Cardiac septum (tissue), 1 donor: Measurements from ENCODE around the gene PPEF1. TPM values are rescaled to one million over a fixed set of nuclear protein-coding genes. Genes with fewer than 3 reads are reported as not detected.
"Not testable (repeated sequence)": the region's sequence is repeated elsewhere in the genome, so short reads cannot be mapped to it uniquely, and the experiment has no call there.

Experiments used
- DNase-seq: peaks from one replicate; pipeline ENCODE4 v3.0.0-alpha.2; 2020; ENCODE audit warnings: low spot score
- intact Hi-C: fragments of 100-400 bp; cut with DNase I; formaldehyde crosslinking; loops from one replicate; pipeline ENCODE4 v1.14.0; 2022
- total RNA-seq: library from RNA; stranded (reverse); fragmentation: NEBNext Ultra II Directional; extraction: Animal tissue kit (Norgen Biotek cat#: 25700); gene quantifications from one replicate; pipeline ENCODE4 v1.2.1, GENCODE V29; 2021
- donor health status: DM: no; HTN: no; CAD: no.

PPEF1 gene
- total RNA-seq, 1 donor from 2014 or later, result 0.19 TPM

DNA sequence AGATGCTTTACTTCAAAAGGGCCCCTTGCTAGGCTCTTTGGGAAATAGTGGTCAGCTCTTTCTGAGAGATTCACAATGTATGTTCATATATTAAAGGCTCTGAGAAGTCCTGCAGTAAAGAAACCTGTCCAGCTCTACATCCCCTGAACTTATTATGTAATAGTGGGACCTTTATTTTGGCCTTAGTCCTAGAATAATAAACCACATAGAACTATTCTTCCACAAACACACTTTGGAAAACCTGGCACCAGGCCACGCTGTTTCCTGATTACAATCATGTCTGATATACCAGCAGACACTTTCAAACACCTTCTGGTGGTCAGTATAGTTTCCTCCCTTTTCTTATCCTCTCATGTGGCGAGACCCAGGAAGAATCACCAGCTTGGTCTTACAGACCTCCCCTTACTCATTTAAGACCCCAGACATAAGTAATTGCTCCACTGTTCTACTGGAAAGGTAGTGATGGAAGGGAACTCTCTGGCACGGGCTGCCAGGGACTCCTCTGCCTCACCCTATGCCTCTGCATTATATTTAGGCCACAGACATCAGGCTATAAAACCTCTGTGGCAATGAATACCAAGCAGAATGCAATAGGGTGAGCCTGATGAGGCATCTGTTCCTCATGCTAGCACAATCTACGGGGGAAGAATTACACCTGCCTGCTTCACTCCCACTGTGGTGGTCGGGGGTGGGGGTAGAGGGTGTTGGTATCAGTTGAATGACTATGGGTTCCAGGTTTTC lies 5.7 kb upstream of the PPEF1 start:
- intact Hi-C loops, result no loop called here
- DNase-seq, result no peak

DNA sequence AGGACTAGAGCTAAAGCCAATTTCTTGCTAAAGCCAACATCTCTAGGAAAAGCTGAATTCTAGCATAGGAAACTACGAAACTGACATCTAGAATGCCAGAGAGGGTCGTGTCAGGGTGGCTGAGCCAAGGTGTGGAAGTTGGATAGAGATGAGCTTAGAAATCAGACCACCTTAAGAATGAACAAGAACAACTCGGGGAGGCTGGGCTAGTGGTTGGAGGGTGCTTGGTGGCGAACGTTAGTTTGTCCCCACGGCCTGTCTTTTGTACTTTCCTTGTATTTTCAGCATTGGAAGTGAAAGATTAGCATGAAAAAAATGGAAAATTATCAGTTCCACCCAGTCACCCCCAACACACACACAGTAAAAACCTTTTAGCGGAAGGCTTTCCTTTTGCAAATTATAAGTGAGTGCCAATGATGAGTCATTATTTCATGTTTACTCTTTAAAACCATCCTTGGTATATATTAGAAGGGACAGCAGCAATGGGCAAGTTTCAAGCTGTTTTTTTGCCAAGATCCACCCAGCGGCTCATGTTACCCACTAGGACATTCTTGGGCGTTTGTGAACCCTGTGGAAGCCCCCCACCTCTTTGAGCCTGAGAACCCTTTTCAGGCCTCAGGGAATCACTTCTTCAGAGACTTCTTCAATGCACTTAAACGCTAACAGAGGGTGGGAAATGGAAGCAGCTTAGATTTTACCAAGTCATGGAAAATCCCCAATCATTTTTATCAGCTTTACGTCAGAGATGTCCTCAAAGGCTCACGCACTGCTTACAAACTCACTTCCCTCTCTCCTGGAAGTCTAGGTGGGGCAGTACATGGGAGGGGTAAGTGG lies 4.9 kb upstream of the PPEF1 start:
- intact Hi-C loops, result no loop called here
- no peak for DNase-seq

DNA sequence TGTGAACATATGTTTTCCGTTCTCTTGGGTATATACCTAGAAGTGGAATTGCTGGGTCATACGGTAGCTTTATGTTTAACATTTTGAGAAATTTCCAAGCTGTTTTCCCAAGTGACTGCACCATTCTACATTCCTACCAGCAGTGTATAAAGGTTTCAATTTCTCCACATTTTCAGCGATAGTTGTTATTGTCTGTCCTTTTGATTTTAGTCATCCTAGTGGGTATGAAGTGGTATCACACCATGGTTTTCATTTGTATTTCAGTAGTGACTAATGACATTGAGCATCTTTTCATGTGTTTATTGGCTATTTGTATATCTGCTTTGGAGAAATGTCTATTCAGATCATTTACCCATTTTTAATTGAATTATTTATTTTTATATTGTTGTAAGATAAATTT lies 2.4 kb downstream of the PPEF1 start:
- intact Hi-C loops, result no loop called here

DNA sequence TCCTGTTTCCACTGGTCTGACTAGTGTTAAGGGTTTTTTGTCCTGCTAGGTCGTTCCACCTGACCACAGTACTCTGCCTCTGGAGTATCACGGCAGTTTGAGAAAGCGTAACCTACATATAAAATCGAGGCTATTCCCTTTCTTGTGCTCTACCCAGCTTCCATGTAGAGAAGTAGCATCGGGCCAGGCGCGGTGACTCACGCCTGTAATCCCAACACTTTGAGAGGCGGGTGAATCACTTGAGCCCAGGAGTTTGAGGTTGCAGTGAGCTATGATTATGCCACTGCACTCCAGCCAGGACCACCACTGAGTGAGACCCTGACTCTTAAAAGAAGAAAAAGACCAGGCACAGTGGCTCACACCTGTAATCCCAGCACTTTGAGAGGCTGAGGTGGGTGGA lies 7.5 kb downstream of the PPEF1 start:
- intact Hi-C loops, result no loop called here

More for the DNA sequence above, 2.4 kb downstream of the PPEF1 start:
- DNase-seq, result no peak

DNA sequence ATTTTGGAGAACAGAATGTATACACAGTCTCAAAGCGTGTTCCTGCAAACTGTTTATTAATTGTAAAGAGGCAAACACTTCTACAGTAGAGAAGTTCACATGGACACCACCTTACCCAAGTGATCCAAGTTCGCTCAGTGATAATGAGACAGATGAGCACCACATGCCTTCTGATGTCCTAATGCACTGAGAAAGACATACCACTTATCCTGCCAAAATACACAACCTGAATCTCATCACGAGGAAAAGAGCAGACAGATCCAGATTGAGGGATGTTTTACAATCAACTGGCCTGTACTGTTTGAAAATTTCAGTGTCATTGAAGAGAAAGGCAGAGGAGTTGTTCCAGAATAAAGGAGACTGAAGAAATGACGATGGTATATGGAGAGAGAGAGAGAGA lies 12.4 kb downstream of the PPEF1 start:
- no peak for DNase-seq
- intact Hi-C loops, result no loop called here

More for the DNA sequence above, 7.5 kb downstream of the PPEF1 start:
- no peak for DNase-seq

DNA sequence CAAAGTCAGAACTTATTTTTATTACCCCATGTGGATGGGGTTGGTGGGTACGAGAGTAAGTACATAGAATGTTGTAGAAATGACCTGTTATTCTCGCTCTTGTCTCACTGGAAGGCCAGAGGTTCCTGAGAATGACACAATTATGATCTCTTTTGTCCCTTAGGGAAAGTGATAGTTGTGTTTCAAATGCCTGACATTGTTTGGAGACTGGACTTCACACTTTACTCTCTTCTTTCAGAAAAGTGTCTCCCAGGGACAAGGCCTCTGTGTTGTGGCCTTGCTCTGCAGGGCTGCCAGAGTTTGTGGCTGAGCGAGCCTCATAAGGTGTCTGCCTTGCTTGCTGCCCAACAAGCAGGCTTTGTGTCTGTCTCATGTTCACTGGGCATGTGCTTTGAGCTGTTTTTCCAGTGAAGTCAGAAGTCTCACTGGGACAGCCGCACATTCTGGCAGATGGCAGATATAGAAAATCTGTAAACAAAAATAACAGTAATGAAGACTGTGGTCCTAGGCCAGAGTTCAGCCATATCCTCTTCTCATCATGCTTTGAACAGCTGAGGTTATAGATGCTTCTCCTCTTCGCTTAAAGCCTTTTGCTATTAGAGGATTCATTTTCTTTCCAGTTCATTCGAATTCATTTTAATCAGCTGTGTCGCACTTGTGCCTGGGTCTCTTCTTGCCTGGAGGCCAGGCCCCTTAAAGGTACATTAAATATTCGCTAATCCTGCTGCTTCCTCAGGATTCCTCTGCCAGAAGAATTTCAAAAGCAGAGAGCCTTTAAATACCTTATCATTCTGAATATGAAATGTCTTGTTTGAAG lies 14.4 kb downstream of the PPEF1 start:
- intact Hi-C loops, result no loop called here
- no peak for DNase-seq

DNA sequence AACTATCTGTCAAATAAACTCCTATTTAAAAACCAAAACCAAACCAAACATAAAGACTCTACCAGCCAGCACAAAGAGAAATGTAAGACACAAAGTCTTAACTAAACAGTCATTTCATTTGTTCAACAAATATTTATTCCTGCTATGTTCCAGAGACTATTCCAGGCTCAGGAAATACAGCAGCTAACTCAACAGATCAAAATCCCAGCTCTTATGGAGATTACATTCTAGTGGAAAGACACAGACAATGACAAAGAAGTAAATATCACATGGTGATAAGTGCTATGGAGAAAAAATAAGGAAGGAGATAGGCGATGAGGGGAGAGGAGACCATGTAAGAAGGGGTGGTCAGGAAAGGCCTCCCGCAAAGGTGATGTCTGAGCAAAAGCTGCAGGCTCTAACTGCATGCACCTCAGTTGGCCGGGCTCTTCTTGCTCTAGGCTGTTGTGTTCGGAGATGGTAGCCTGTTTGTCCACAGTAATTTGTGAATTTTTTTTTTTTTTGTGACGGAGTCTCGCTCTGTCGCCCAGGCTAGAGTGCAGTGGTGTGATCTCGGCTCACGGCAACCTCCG lies 15.1 kb downstream of the PPEF1 start:
- no peak for DNase-seq
- intact Hi-C loops, result no loop called here

DNA sequence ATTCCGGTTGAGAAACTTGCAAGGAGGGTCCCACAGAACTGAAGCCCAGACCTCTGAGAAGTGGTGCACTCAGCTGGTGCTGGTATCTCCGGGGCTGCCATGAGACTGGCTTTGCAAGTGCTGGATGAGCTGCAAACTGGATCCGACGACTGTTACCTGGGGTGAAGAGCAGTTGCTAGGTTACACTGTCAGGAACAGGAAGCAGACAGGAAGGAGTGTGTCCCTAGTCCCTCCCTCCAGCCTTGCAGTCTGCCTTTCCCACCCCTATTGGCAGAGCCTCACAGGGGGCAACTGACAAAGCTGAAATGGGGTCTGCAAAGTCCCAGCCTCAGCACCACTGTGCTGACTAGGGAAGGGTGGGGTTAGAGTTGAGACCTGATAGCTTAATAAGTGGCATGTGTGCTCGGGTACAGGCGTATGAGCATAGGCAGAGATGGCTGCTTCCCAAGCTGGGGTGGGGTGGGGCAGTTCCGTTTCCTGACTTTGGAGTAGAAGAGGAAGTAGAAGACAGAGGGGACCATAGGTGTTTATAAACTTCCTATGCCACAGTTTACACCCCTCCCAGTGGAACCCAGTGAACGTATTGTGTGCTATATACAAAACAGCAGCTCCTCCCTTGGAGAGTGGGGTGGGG lies 18.0 kb downstream of the PPEF1 start:
- no peak for DNase-seq
- intact Hi-C loops, result no loop called here

- DNase-seq, result no peak
- intact Hi-C loops, result no loop called here
Measured at GRCh38 chrX:18733287-18733686, 25.8 kb downstream of the PPEF1 start.

- DNase-seq, intact Hi-C loops: not testable (repeated sequence)
Measured at GRCh38 chrX:18739609-18740008, 32.2 kb downstream of the PPEF1 start.

- no peak for DNase-seq
- intact Hi-C loops, result no loop called here
Measured at GRCh38 chrX:18748499-18748898, 41.1 kb downstream of the PPEF1 start.

DNA sequence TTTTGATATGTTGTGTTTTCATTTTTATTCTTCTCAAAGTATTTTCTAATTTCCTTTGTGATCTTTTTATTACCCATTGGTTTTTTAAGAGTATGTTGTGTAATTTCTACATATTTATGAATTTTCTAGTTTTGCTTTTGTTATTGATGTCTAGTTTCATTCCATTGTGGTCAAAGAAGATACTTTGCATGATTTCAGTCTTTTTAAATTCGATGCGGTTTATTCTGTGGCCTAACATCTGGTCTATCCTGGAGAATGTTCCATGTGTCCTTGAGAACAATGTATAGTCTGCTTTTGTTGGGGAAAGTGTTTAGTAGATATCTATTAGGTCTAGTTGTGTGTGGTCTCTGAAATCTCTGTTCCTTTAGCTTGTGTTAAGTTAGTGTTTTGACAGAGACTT lies 46.2 kb downstream of the PPEF1 start:
- intact Hi-C loops, result no loop called here
- DNase-seq, result no peak

GRCh38 chrX:18755651-18756050 lies 48.2 kb downstream of the PPEF1 start:
- DNase-seq, result no peak
- intact Hi-C loops, result no loop called here

DNA sequence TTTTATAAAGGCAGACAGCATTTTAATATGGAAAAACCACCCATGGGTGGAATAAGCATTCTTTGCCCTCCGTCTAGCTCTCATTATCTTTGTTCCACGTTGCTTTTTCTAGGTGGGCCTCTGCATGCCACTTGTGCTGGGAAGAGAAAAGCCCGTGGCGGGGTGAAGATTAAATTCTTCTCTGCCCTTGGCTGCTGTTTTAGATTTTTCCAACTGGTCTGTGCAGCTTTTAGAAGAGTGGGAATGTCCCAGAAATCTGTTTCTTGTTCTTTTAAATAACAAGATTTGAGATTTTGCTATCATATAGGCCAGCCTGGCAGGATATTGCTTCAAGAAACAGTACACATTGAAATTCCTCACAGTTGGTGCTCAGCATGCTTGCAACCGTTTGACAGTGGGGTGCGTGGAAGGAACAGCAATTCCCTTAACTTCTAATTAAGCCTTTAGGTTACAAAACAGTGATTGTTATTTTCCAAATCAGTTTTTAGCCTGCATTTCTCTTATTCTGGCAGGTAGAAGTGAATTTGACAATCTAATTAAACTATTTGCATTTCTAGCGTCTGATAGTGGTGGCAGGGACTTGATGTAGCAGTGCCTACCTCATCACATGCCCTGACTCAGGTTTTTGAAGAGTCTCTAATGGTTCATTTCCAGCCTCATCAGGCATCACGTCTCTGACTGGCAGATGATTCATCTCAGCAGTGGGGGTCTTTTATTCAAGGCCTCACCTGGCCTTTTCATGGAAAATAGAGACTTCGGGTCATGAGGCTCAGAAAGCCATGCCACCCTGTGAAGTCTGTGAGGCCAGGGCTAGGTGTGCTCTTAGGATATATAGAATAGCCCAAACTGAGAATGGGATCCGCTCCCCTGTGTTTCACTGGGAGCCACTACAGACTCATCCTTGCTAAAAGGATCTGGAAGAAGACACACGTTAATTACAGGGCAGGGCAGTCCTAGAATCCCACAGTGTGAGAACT lies 50.8 kb downstream of the PPEF1 start:
- intact Hi-C loops, result no loop called here

GRCh38 chrX:18761750-18762149 lies 54.3 kb downstream of the PPEF1 start:
- DNase-seq, result no peak
- intact Hi-C loops, result no loop called here

More for the DNA sequence above, 50.8 kb downstream of the PPEF1 start:
- DNase-seq, result no peak

DNA sequence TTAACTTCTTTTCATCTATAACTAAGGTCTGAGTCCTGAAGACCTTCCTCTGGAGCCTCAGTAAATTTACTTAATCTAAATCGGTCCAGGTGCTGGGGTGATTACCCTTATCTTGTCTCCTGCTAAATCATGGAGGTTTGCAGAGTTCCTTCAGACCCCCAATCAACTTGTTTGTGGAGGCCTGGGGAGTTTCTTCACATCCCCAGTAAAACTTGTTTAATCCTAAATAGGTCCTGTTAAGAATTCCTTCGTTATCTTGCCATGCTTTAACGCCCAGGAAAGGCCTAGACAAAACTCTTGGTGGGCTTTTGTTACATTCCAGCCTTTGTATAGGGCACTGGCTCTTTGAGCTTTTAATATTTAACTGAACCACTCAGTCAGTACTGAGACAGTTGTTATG lies 55.7 kb downstream of the PPEF1 start:
- intact Hi-C loops, DNase-seq: not testable (repeated sequence)

- DNase-seq, result no peak
- intact Hi-C loops, result no loop called here
Measured at GRCh38 chrX:18769364-18769763, 61.9 kb downstream of the PPEF1 start.
